LNCAP (cell line): ENCODE results near the gene TET1.

Source experiments
- TF ChIP-seq, protein P1 (sequence below): fragments of 450-650 bp; IDR thresholded peaks from 2 replicates; pipeline ENCODE4 v1.5.1; 2017; ENCODE audit warnings: mild to moderate bottlenecking

TET1 gene

DNA sequence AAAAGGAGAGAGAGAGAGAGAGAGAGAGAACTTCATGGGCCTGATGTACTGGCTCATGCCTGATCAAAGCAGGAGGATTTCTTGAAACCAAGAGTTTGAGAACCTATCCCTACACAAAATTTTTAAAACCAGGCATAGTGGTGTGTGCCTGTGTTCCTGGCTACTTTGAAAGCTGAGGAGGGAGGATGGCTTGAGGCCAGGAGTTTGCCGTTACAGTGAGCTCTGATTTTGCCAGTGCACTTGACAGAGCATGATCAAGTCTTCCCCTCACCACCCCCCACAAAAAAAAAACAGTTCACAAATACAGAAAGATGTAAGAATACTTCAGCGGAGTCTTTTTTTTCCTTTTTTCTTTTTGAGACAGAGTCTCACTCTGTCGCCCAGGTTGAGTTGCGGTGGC, 108.8 kb downstream of the TET1 start:
- TF ChIP-seq, protein P1, sequence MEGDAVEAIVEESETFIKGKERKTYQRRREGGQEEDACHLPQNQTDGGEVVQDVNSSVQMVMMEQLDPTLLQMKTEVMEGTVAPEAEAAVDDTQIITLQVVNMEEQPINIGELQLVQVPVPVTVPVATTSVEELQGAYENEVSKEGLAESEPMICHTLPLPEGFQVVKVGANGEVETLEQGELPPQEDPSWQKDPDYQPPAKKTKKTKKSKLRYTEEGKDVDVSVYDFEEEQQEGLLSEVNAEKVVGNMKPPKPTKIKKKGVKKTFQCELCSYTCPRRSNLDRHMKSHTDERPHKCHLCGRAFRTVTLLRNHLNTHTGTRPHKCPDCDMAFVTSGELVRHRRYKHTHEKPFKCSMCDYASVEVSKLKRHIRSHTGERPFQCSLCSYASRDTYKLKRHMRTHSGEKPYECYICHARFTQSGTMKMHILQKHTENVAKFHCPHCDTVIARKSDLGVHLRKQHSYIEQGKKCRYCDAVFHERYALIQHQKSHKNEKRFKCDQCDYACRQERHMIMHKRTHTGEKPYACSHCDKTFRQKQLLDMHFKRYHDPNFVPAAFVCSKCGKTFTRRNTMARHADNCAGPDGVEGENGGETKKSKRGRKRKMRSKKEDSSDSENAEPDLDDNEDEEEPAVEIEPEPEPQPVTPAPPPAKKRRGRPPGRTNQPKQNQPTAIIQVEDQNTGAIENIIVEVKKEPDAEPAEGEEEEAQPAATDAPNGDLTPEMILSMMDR, result no peak

DNA sequence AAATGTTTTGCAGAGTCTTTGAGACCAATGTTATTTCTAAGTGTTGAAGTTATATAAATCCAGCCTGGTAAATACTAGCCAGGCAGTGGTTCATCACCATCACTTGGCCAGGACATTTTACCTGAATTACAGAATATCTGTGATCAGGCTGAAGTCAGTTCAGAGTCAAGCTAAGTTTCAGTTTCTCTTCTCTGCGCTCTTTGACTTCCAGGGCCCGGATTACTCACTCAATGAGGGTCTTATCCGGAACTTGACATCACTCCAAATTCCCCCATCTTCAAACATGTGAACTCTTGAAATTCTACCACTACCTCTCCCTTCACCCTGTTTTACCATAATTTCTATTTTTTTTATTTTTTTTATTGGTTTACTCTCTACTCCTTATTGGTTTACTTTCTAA, 124.3 kb downstream of the TET1 start:
- TF ChIP-seq, protein P1, result no peak

DNA sequence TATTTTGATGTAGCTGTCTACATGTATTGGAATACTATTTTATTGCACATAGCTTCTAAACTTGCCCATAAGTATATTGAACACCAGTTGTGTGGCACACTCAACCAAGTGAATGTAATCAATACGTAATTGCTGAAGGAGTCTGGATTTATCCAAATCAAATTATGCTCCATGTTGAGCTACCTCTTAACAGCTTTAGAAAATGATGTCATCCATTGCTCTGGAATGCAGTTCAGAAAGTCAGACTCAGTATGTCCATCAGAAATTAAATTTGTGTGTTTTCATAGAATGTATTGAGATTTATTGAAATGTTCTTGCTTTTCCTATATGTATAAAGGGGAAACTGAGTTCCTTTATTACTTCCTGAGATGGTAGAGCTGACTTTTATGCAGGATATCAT, 135.9 kb downstream of the TET1 start:
- TF ChIP-seq, protein P1, result no peak

DNA sequence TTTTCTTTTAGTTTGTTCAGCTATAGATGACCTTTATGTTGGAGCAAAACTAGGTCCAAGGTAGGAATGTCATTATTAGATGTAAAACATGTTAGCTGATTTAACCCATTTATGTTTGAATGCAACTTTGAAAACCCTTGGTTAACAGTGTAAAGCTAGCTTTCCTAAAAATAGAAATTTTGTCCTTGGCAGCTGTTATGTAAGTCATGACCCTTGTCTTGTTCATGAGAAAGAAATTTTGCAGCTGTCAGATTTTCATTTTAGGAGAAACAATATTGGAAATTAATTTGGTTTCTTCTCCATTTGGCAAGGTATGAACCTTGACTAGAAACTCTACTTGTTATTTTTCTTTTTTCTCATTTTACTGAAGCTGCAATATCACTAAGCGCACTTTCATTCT, 137.0 kb downstream of the TET1 start:
- TF ChIP-seq, protein P1, result no peak

DNA sequence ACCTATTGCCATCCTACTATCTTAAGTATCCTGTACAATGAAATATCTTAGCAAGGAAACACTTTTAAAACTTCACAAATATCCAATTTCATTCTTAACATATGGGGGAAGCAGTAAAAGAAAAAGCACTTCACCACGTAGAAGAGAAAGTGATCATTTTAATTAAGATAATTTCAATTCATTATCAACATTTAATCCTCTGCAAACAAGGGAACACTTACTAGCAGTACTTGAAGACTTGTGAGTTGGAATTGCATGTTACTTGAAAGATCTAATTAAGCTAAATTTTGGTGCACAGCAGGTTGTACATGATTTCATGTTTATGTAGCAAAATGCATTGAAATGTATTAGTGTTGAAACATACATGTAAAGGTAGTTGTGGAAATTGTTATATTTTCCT, 140.1 kb downstream of the TET1 start:
- TF ChIP-seq, protein P1, result no peak

DNA sequence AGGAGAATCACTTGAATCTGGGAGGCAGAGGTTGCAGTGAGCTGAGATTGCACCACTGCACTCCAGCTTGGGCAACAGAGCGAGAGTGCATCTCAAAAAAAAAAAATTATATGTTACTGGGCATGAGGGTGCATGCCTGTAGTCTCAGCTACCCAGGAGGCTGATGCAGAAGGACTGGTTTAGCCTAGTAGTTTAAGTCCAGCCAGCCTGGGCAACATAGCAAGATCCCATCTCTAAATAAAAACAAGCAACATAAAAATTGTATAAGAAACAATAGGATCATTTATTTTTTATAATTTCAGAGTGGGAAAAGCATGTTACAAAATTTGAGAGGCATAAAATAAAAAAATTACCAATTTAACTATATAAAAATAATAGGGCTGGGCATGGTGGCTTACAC, 145.4 kb downstream of the TET1 start:
- TF ChIP-seq, protein P1, result no peak

DNA sequence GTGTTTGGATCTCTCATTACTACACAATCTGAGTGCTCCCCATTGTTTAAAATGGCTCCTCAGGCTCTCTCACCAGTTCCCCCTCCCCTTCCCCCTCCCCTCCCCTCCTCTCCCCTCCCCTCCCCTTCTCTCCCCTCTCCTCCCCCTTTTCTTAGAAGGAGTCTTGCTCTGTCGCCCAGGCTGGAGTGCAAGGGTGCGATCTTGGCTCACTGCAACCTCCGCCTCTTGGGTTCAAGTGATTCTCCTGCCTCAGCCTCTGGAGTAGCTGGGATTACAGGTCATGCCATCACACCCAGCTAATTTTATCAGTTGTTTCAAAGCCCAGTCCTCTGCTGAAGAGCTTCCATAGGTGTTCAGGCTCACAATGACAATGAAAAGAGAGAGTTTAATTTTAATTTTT, 157.3 kb downstream of the TET1 start:
- TF ChIP-seq, protein P1, result no peak
